ENCODE measurements around the gene CD200. TPM values are rescaled to one million over a fixed set of nuclear protein-coding genes. Genes with fewer than 3 reads are reported as not detected.

CD200 gene
- total RNA-seq, 1 donor from 2014 or later, result 20.1 TPM

GRCh38 chr3:112320691-112321090, 12.3 kb upstream of the CD200 start:
- no peak for DNase-seq (ENCODE audit: extremely low spot score, unreplicated experiment)
- H3K4me3 Mint-ChIP-seq, result peak overlapping the region; percentile 2
- peaks cover 14% of the 10 kb centered on the region for H3K4me1 Mint-ChIP-seq (ENCODE audit: unreplicated experiment)
- H3K27me3 Mint-ChIP-seq, result no peaks in the 10 kb centered on the region
- H3K27ac Mint-ChIP-seq, result no peak overlapping the region
- no peaks in the 10 kb centered on the region for H3K36me3 Mint-ChIP-seq
- no peak for TF ChIP-seq CTCF (conservative IDR thresholded peaks at IDR 0.05)
- no peaks in the 10 kb centered on the region for H3K9me3 Mint-ChIP-seq

- peak overlapping the region; percentile 48 for H3K27ac Mint-ChIP-seq
These were observed 10.9 kb upstream of the CD200 start for GRCh38 chr3:112321867-112322652.

GRCh38 chr3:112327371-112327951, 5.5 kb upstream of the CD200 start:
- Mint-ChIP-seq H3K27ac (no peak overlapping the region), H3K4me1 (ENCODE audit: unreplicated experiment) (no peaks in the 10 kb centered on the region), H3K9me3 (no peaks in the 10 kb centered on the region), H3K36me3 (no peaks in the 10 kb centered on the region), H3K4me3 (no peak overlapping the region), H3K27me3 (no peaks in the 10 kb centered on the region)
- DNase-seq (ENCODE audit: extremely low spot score, unreplicated experiment), result no peak
- TF ChIP-seq CTCF (conservative IDR thresholded peaks at IDR 0.05), result peak; percentile 82

More at GRCh38 chr3:112321867-112322652, 10.9 kb upstream of the CD200 start:
- Mint-ChIP-seq H3K4me1 (ENCODE audit: unreplicated experiment) (peaks cover 14% of the 10 kb centered on the region), H3K36me3 (no peaks in the 10 kb centered on the region), H3K9me3 (no peaks in the 10 kb centered on the region), H3K27me3 (no peaks in the 10 kb centered on the region), H3K4me3 (peak overlapping the region; percentile 65)
- DNase-seq (ENCODE audit: extremely low spot score, unreplicated experiment), result no peak
- no peak for TF ChIP-seq CTCF (conservative IDR thresholded peaks at IDR 0.05)

GRCh38 chr3:112331851-112332250, 1.1 kb upstream of the CD200 start:
- no peaks in the 10 kb centered on the region for H3K9me3 Mint-ChIP-seq
- H3K36me3 Mint-ChIP-seq, result peaks cover 14% of the 10 kb centered on the region
- no peak overlapping the region for H3K4me3 Mint-ChIP-seq

More at GRCh38 chr3:112331851-112332250, 1.1 kb upstream of the CD200 start:
- Mint-ChIP-seq H3K27ac (no peak overlapping the region), H3K4me1 (ENCODE audit: unreplicated experiment) (peaks cover 7% of the 10 kb centered on the region), H3K27me3 (peaks cover 26% of the 10 kb centered on the region)
- no peak for DNase-seq (ENCODE audit: extremely low spot score, unreplicated experiment)
- no peak for TF ChIP-seq CTCF (conservative IDR thresholded peaks at IDR 0.05)
